ENCODE data around the gene TNFAIP8L3. TPM values are rescaled to one million over a fixed set of nuclear protein-coding genes. Genes with fewer than 3 reads are reported as not detected.
A peak's percentile ranks its signal among the peaks of the same experiment; 100 is the strongest.

The TNFAIP8L3 gene
- total and polyA plus RNA-seq, 2 of the 4 experiments (the other 2 are of a cell fraction): 0.29 to 0.90 TPM

DNA sequence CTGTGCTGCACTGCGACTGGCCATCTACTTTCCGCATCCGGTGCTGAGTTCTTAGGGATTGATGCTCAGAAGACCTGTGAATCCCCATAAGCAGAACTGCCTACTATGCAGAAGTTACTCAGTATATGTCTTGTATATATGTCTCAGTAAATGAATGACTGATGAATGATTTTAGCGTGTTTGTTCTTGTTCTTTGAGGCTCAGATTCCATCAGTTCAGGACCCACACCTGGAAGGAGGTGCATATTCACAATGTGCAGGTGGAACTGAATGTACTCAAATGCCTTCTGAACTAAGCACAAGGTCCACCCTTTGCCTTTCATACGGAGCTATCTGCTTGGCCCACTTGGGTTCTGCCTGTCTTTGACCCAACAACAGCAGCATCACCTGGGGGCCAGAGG lies 19.8 kb downstream of the TNFAIP8L3 start:
- TF ChIP-seq RCOR1 (IDR thresholded peaks at IDR 0.05; ENCODE audit: insufficient replicate concordance, low read length) (no peak), FOS (IDR thresholded peaks at IDR 0.05; ENCODE audit: low read depth, low read length) (no peak), POLR2A (IDR thresholded peaks at IDR 0.05; ENCODE audit: low read depth, low read length) (no peak), RAD21 (IDR thresholded peaks at IDR 0.05; ENCODE audit: low read length) (no peak), MAFK (IDR thresholded peaks at IDR 0.05; ENCODE audit: low read depth, low read length) (no peak), SMC3 (IDR thresholded peaks at IDR 0.05; ENCODE audit: low read depth, low read length) (no peak), MXI1 (IDR thresholded peaks at IDR 0.05; ENCODE audit: borderline replicate concordance, low read depth, low read length) (no peak), BHLHE40 (IDR thresholded peaks at IDR 0.05; ENCODE audit: low read depth, low read length) (no peak), CEBPB (IDR thresholded peaks at IDR 0.05; ENCODE audit: low read depth, low read length) (no peak), CHD1 (IDR thresholded peaks at IDR 0.05; ENCODE audit: low read depth, low read length) (no peak), MAZ (IDR thresholded peaks at IDR 0.05; ENCODE audit: borderline replicate concordance, low read depth, low read length) (no peak), NFE2L2 (IDR thresholded peaks at IDR 0.05; ENCODE audit: low read depth, low read length) (no peak)
- TF ChIP-seq, protein P1, sequence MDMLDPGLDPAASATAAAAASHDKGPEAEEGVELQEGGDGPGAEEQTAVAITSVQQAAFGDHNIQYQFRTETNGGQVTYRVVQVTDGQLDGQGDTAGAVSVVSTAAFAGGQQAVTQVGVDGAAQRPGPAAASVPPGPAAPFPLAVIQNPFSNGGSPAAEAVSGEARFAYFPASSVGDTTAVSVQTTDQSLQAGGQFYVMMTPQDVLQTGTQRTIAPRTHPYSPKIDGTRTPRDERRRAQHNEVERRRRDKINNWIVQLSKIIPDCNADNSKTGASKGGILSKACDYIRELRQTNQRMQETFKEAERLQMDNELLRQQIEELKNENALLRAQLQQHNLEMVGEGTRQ (IDR thresholded peaks at IDR 0.05; ENCODE audit: low read depth, low read length): no peak
- TF ChIP-seq, protein P2, sequence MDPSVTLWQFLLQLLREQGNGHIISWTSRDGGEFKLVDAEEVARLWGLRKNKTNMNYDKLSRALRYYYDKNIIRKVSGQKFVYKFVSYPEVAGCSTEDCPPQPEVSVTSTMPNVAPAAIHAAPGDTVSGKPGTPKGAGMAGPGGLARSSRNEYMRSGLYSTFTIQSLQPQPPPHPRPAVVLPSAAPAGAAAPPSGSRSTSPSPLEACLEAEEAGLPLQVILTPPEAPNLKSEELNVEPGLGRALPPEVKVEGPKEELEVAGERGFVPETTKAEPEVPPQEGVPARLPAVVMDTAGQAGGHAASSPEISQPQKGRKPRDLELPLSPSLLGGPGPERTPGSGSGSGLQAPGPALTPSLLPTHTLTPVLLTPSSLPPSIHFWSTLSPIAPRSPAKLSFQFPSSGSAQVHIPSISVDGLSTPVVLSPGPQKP (IDR thresholded peaks at IDR 0.05; ENCODE audit: borderline replicate concordance, low read depth, low read length): no peak
- TF ChIP-seq, protein P3, sequence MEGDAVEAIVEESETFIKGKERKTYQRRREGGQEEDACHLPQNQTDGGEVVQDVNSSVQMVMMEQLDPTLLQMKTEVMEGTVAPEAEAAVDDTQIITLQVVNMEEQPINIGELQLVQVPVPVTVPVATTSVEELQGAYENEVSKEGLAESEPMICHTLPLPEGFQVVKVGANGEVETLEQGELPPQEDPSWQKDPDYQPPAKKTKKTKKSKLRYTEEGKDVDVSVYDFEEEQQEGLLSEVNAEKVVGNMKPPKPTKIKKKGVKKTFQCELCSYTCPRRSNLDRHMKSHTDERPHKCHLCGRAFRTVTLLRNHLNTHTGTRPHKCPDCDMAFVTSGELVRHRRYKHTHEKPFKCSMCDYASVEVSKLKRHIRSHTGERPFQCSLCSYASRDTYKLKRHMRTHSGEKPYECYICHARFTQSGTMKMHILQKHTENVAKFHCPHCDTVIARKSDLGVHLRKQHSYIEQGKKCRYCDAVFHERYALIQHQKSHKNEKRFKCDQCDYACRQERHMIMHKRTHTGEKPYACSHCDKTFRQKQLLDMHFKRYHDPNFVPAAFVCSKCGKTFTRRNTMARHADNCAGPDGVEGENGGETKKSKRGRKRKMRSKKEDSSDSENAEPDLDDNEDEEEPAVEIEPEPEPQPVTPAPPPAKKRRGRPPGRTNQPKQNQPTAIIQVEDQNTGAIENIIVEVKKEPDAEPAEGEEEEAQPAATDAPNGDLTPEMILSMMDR (conservative IDR thresholded peaks at IDR 0.05; ENCODE audit: low read depth, low read length): no peak
- no peak overlapping the region for H4K5ac ChIP-seq (ENCODE audit: low read depth, low read length)
- no peaks in the 10 kb centered on the region for H4K20me1 ChIP-seq (ENCODE audit: insufficient read depth, low read length)
- no peak overlapping the region for H3K23ac ChIP-seq (ENCODE audit: low read depth, low read length)
- no peak overlapping the region for H4K8ac ChIP-seq (ENCODE audit: low read depth in 2 of 2, low read length in 2 of 2)
- WGBS, 2 experiments (ENCODE audit: extremely low coverage in 2 of 2, insufficient read length in 1 of 2): 100% methylated on average over 1 of the region's 5 CpGs; no CpG with 5 or more reads in 1 of the 2 experiments
- H2BK15ac ChIP-seq (ENCODE audit: low read depth, low read length): no peak overlapping the region
- H3K9me3 ChIP-seq (ENCODE audit: control insufficient read depth, insufficient read depth, low read length): no peaks in the 10 kb centered on the region
- H2AK5ac ChIP-seq (ENCODE audit: low read depth, low read length): 0 out of 2 replicates have a peak overlapping the region, but pooled peaks have one; percentile 4
- no peak overlapping the region for H3K4me2 ChIP-seq (ENCODE audit: low read depth, low read length)
- H3K56ac ChIP-seq (ENCODE audit: extremely low read depth, insufficient read depth, low read length): no peak overlapping the region
- no TSS peak for BruUV-seq (replicated peaks)
- POLR2A ChIA-PET (ENCODE audit: unreplicated experiment): no interaction called here
- H3K4ac ChIP-seq (ENCODE audit: low read depth, low read length): no peak overlapping the region
- no peak overlapping the region for H2BK120ac ChIP-seq (ENCODE audit: low read depth, low read length)
- H3K4me3 ChIP-seq (ENCODE audit: insufficient read depth, low read depth, low read length): no peak overlapping the region
- CTCF ChIA-PET: no interaction called here
- H2AK9ac ChIP-seq (replicated peaks; ENCODE audit: low read depth, low read length, poor library complexity): no peak overlapping the region
- no peak overlapping the region for H2BK5ac ChIP-seq (ENCODE audit: low read depth, low read length, poor library complexity, severe bottlenecking)
- no peak overlapping the region for H3K9ac ChIP-seq (ENCODE audit: low read depth, low read length)
- in situ Hi-C loops (cut with MboI; ENCODE audit: low sequenced_read_pairs) (no loop called here), dilution Hi-C loops (cut with HindIII; ENCODE audit: low sequenced_read_pairs, unreplicated experiment) (no loop called here), intact Hi-C loops (cut with micrococcal nuclease) (no loop called here)
- H4K91ac ChIP-seq (ENCODE audit: insufficient read depth, low read depth, low read length): no peak overlapping the region
- H2BK20ac ChIP-seq (ENCODE audit: low read depth, low read length): no peak overlapping the region
- H3K14ac ChIP-seq (replicated peaks; ENCODE audit: low read depth, low read length): no peak overlapping the region
- H3K4me1 ChIP-seq (ENCODE audit: control insufficient read depth, insufficient read depth, low read length): no peaks in the 10 kb centered on the region
- no peak overlapping the region for H3K18ac ChIP-seq (ENCODE audit: low read depth, low read length)
- no peaks in the 10 kb centered on the region for H3K27me3 ChIP-seq (ENCODE audit: control insufficient read depth, insufficient read depth, low read length)
- H3K36me3 ChIP-seq (ENCODE audit: control insufficient read depth, insufficient read depth, low read length): no peaks in the 10 kb centered on the region
- DNase-seq: no peak
- no peak overlapping the region for H3K27ac ChIP-seq (ENCODE audit: insufficient read depth, low read length)
- H3K9me1 ChIP-seq (ENCODE audit: insufficient read depth, low read length): no peaks in the 10 kb centered on the region
- no peak overlapping the region for H2AFZ ChIP-seq (replicated peaks; ENCODE audit: low read length, poor library complexity)
- ATAC-seq (ENCODE audit: low read depth): no peak
- H3K79me1 ChIP-seq (ENCODE audit: low read depth in 1 of 2, low read length in 2 of 2): no peaks in the 10 kb centered on the region
